IPS-NIHi11 (cell line): ENCODE data around the gene PCSK2.

Experiments used
- DNase-seq: peaks from one replicate; pipeline ENCODE4 v3.0.0; 2012; ENCODE audit warnings: mixed read lengths, low spot score

Gene PCSK2

GRCh38 chr20:17248224-17248623, 21.4 kb downstream of the PCSK2 start:
- DNase-seq, result no peak

GRCh38 chr20:17262786-17263185, 35.9 kb downstream of the PCSK2 start:
- DNase-seq, result no peak

GRCh38 chr20:17273717-17274116, 46.9 kb downstream of the PCSK2 start:
- no peak for DNase-seq

- DNase-seq, result no peak
Observed at GRCh38 chr20:17276101-17276500, 49.3 kb downstream of the PCSK2 start.

- peak; percentile 54 for DNase-seq
Observed at GRCh38 chr20:17281478-17281877, 54.6 kb downstream of the PCSK2 start.

- no peak for DNase-seq
Observed at GRCh38 chr20:17282501-17282900, 55.7 kb downstream of the PCSK2 start.

- peak; percentile 9 for DNase-seq
Observed at GRCh38 chr20:17287503-17287902, 60.7 kb downstream of the PCSK2 start.

GRCh38 chr20:17287998-17288397, 61.2 kb downstream of the PCSK2 start:
- DNase-seq, result no peak

GRCh38 chr20:17295151-17295726, 68.4 kb downstream of the PCSK2 start:
- DNase-seq, result no peak

GRCh38 chr20:17295991-17296390, 69.2 kb downstream of the PCSK2 start:
- DNase-seq, result no peak

- no peak for DNase-seq
Observed at GRCh38 chr20:17298171-17298570, 71.3 kb downstream of the PCSK2 start.

GRCh38 chr20:17298751-17299150, 71.9 kb downstream of the PCSK2 start:
- no peak for DNase-seq

- DNase-seq, result no peak
Observed at GRCh38 chr20:17300113-17300512, 73.3 kb downstream of the PCSK2 start.

GRCh38 chr20:17304774-17305173, 77.9 kb downstream of the PCSK2 start:
- DNase-seq, result peak; percentile 10

GRCh38 chr20:17306427-17306826, 79.6 kb downstream of the PCSK2 start:
- DNase-seq, result no peak

GRCh38 chr20:17314264-17314663, 87.4 kb downstream of the PCSK2 start:
- DNase-seq, result no peak

- DNase-seq, result no peak
Observed at GRCh38 chr20:17315407-17316231, 88.8 kb downstream of the PCSK2 start.

GRCh38 chr20:17316316-17317038, 89.6 kb downstream of the PCSK2 start:
- DNase-seq, result no peak

- DNase-seq, result no peak
Observed at GRCh38 chr20:17317341-17317740, 90.5 kb downstream of the PCSK2 start.

- no peak for DNase-seq
Observed at GRCh38 chr20:17320456-17320855, 93.6 kb downstream of the PCSK2 start.

GRCh38 chr20:17326096-17326495, 99.3 kb downstream of the PCSK2 start:
- DNase-seq, result no peak

- peak; percentile 26 for DNase-seq
Observed at GRCh38 chr20:17327185-17328148, 100.6 kb downstream of the PCSK2 start.
